ENCODE measurements around the gene CRYBG3.
"Not testable (repeated sequence)": the region's sequence is repeated elsewhere in the genome, so short reads cannot be mapped to it uniquely, and the experiment has no call there.

The CRYBG3 gene

DNA sequence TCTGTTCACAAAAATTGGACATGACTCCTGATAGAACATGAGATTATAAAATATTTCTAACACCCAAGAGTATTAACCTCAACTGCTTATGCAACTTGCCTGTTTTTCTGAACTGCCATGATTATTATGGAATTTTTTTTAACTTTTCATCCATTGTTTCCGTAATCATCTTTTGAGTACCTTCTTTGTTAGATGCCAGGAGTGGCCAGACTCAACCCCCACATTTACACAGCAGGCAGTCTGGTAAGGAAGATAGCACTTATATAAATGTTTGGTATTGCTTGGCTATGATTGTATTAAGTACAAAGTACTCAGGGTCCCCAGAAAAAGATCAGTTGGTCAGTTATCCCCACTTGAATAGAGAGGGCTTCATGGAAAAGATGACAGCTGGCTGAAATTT is 74.3 kb downstream of the CRYBG3 start:
- DNase-seq (ENCODE audit: insufficient read length, low spot score) (no peak), FAIRE-seq (no peak)
- no peak for TF ChIP-seq POLR2A (IDR thresholded peaks at IDR 0.05; ENCODE audit: low read depth, low read length)

DNA sequence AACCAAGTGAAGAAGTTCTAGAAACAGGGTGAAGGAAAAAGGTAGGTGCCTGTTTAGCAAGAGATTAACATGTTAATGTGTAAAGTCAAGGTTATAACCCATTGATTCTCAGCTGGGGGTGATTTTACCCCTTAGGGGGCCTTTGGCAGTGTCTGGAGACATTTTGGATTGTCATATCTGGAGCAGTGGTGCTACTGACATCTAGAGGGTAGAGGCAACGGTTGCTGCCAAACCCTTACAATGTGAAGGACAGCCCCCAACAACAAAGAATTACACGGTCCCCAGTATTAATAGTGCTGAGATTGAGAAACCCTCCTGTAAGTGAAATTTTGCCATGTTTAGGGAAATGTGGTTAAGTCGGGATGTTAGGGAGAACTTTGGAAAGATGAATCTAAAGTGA is 74.7 kb downstream of the CRYBG3 start:
- no peak for FAIRE-seq
- no peak for TF ChIP-seq POLR2A (IDR thresholded peaks at IDR 0.05; ENCODE audit: low read depth, low read length)
- DNase-seq (ENCODE audit: insufficient read length, low spot score) = no peak

DNA sequence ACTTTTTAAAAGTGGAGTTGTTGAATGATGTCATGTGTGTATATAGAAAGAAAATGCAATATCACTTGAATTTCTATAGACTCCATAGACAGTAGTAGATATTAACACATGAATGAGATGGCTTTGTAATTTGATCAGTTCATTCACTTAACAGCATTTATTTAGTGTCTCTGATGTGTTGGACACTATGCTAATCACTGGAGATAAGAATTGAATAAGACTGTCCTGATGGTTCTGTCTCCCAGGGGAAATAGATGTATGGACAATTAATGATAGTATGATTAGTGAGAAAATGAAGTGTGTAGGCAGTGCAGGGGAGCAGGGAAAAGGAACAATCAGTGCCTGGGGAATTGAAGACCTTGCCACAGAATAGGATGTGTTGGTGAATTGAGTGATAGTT is 77.5 kb downstream of the CRYBG3 start:
- no peak for TF ChIP-seq POLR2A (IDR thresholded peaks at IDR 0.05; ENCODE audit: low read depth, low read length)
- DNase-seq (ENCODE audit: insufficient read length, low spot score) = no peak
- FAIRE-seq = no peak

DNA sequence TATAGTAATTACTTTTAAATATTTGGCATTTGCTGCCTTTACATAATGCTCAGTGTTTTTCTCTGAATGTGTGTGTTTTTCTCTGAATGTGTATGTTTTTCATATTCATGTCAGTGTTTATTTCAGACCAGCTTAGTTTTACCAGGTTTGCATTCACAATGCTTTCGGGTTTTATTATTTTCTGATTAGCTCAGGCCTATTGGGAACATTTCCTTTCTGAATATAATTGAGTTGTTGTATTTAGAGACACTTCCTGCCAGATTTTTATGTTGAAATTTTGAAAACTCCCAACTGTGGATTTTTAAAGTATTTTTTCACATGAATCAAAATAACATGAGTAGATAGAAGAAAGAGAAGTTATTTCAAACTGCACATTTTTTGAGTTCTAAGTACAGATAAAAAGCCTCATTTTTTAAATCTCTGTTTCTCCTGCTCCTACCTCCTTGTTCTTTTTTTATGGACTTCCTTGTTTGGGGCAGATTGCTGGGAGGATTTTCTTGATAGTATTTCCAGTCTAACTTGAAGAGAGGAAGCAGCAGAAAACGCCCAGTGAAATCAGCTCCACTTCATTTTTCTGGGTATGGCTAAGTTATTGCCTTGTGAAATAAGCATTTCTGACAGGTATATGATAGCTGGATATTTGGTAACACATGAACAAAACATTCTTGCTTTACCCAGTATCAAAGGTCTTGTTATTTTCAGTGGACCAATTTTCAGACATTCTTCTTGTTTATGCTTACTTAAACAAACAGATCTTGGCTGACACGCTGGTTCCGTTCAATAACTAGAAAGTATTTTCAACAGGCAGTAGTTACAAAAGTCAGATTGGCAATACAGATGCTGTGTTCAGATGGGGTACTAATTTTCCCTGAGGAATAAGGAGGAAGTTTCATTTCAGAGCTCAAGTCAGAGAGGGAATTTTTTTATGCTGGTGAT is 79.8 kb downstream of the CRYBG3 start:
- TF ChIP-seq POLR2A (IDR thresholded peaks at IDR 0.05; ENCODE audit: low read depth, low read length) = no peak
- no peak for DNase-seq (ENCODE audit: insufficient read length, low spot score)
- no peak for FAIRE-seq

DNA sequence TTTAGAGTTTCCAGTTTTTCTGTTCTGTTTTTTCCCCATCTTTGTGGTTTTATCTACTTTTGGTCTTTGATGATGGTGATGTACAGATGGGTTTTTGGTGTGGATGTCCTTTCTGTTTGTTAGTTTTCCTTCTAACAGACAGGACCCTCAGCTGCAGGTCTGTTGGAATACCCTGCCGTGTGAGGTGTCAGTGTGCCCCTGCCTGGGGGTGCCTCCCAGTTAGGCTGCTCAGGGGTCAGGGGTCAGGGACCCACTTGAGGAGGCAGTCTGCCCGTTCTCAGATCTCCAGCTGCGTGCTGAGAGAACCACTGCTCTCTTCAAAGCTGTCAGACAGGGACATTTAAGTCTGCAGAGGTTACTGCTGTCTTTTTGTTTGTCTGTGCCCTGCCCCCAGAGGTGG is 88.0 kb downstream of the CRYBG3 start:
- DNase-seq (ENCODE audit: insufficient read length, low spot score); FAIRE-seq: not testable (repeated sequence)

DNA sequence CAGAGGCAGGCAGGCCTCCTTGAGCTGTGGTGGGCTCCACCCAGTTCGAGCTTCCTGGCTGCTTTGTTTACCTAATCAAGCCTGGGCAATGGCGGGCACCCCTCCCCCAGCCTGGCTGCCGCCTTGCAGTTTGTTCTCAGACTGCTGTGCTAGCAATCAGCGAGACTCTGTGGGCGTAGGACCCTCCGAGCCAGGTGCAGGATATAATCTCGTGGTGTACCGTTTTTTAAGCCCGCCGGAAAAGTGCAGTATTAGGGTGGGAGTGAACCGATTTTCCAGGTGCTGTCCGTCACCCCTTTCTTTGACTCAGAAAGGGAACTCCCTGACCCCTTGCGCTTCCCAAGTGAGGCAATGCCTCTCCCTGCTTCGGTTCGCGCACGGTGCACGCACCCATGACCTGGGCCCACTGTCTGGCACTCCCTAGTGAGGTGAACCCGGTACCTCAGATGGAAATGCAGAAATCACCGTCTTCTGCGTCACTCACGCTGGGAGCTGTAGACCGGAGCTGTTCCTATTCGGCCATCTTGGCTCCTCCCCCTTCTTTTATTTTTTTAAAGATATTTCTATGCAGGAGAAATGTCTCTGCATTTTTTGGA is 88.5 kb downstream of the CRYBG3 start:
- not testable (repeated sequence) for DNase-seq (ENCODE audit: insufficient read length, low spot score); FAIRE-seq

DNA sequence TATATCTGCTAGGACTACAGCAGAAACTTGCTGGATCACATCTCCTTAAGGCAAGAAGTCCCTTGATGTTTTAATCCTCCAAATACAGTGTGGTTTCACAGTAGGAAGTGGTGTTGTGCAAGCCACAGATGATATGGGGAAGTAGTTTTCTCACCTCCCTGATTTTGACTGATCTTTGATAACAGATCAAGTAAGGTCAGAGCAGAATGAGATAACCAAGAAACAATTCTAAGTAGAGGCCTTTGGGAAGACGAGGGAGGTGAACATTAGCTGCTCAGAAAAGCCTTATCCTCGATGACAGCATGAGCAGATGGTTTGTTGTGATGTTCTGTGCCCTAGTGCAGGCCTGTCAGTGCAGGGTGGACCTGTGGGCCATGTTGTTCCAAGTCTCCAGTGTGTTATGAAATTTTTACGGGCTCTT is 89.1 kb downstream of the CRYBG3 start:
- DNase-seq (ENCODE audit: insufficient read length, low spot score) = no peak
- no peak for TF ChIP-seq POLR2A (IDR thresholded peaks at IDR 0.05; ENCODE audit: low read depth, low read length)
- no peak for FAIRE-seq

DNA sequence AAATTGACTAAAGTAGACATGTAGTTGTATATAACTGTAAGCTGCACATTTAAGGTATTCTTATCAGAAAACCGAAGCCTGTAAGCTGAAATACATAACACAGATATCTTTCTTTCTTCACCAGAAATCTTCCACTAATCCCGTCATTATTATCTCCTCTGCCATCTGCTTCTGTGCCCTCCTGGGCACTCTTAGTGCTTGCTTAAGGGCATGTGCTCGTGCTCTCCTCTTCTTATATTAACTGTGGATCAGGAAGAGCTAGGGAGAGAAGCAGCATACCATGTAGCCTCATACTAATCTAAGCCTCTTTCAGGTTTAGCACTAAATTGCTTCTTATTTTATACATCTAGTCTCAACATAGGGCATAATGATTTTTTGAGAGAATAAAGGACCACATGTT is 89.6 kb downstream of the CRYBG3 start:
- TF ChIP-seq POLR2A (IDR thresholded peaks at IDR 0.05; ENCODE audit: low read depth, low read length) = no peak
- DNase-seq (ENCODE audit: insufficient read length, low spot score) (no peak), FAIRE-seq (no peak)

DNA sequence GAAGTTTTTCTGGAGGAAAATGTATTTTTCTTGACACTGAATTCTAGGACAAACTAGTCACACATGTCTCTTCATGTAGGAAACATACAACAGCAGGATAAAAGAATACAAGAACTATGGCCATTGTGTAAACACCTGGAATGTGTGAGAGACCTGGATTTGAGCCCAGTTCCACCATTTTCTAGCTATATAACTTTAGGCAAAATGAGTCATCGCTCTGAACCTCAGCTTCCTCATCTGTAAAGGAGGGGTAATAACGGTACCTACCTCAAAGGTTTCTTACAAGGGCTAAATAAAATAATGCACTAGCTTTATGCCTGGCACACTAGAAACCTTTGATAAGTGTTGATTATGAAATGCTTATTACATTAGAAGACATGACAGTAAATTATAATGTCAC is 92.6 kb downstream of the CRYBG3 start:
- TF ChIP-seq POLR2A (IDR thresholded peaks at IDR 0.05; ENCODE audit: low read depth, low read length) = no peak
- DNase-seq (ENCODE audit: insufficient read length, low spot score) = no peak
- FAIRE-seq = peak; percentile 93

DNA sequence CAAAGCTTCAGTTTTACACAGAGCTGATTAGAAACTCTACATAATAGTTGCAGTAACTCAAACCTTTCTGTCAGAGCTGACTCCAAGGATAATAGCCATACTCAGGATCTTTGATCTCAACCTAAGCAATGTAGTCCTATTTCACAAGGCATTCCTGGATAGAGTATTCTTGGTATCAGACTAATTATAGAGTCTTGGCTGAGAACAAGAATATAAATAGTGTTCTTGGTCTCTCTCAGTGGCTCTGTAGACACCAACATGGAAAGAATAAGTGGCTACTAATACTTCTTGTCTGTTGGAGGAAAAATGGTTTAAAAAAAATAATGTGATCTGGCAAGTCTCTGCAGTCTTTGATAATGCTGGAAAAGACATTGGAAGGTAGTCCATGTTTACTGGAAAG is 94.8 kb downstream of the CRYBG3 start:
- DNase-seq (ENCODE audit: insufficient read length, low spot score) = no peak
- FAIRE-seq = no peak
- TF ChIP-seq POLR2A (IDR thresholded peaks at IDR 0.05; ENCODE audit: low read depth, low read length) = no peak

DNA sequence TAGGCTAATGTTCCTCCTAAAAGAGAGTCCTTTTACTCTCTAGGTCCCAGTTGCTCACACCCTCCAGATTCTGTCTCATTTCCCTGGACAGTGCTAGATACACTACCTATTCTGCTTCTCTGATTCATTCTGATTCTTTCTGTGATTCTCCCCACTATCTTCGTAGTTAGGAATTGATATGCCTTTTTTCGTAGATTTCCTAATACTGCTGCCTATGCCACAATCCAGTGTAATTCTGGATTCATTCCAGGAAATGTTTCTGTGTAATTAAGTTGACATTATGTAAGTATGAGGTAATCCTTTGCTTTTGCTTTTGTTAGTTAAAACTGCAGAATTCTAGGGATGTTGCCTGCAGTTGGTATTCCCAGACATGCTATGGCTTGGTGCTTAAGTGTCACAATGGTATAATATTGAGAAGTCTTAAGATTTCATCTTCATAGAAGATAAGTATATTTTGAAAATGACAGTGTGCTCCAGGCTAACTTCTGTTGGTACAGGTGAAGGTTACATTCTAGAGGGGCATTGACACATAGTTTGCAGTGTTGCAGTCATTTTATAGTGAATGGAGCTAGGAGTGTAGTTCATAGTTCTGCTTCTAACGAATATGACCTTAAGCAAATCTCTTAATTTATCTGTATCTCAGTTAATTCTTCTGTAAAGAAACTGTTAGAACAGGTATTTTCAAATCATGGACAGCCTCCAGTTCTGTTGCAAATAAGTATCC is 96.2 kb downstream of the CRYBG3 start:
- FAIRE-seq (peak; percentile 70), DNase-seq (ENCODE audit: insufficient read length, low spot score) (no peak)
- TF ChIP-seq POLR2A (IDR thresholded peaks at IDR 0.05; ENCODE audit: low read depth, low read length) = no peak

DNA sequence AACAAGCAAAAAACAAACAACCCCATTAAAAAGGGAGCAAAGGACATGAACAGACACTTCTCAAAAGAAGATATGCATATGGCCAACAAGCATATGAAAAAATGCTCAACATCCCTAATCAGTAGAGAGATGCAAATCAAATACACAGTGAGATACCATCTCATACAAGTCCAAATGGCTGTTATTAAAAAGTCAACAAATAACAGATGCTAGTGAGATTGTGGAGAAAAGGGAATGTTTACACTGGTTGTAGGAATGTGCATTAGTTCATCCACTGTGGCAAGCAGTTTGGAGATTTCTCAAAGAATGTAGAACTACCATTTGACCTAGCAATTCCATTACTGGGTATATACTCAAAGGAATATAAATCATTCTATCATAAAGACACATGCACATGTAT is 105.9 kb downstream of the CRYBG3 start:
- DNase-seq (ENCODE audit: insufficient read length, low spot score) (no peak), FAIRE-seq (no peak)
- TF ChIP-seq POLR2A (IDR thresholded peaks at IDR 0.05; ENCODE audit: low read depth, low read length) = no peak

DNA sequence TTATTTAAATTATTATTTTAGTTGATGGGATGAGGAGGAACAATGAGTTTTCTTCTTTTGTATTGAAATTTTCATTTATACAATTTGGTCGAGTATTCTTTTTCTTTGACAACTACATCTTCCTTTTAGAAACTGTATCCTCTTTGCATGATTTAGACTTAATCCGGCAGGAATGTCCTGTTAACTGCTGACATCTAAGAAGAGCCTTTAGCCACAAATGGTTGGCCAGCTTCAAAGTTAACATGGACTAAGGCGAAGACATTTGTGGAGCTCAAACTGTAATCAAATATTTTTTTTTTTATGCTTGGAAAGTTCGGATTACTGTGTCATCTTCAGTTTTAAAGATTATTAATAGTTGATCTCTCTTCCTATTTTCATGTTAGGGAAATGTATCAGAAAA is 107.2 kb downstream of the CRYBG3 start:
- DNase-seq (ENCODE audit: insufficient read length, low spot score) = no peak
- no peak for TF ChIP-seq POLR2A (IDR thresholded peaks at IDR 0.05; ENCODE audit: low read depth, low read length)

DNA sequence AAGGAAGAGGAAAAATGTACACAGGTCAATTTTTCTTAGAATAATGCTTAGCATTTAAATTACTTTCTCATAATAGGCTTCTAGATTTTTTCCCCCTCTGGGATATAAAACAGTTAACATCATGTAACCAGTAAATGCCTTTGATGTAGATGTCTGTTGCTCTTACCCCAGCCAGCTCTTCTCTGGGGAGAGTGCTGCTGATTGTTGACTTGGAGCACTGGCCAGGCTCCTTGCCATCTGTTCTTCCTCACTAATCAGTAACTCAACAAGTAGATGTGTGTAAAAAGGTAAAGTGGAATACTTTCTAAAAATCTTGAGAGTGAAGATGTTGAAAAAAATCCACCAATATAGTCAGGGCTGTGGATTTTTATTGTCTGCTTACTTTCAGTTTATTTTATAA is 108.2 kb downstream of the CRYBG3 start:
- no peak for TF ChIP-seq POLR2A (IDR thresholded peaks at IDR 0.05; ENCODE audit: low read depth, low read length)
- FAIRE-seq (no peak), DNase-seq (ENCODE audit: insufficient read length, low spot score) (no peak)

More for the DNA sequence above, 107.2 kb downstream of the CRYBG3 start:
- FAIRE-seq = no peak

Measured in H54 (cell line).